C4-2B (cell line): ENCODE measurements around the gene GNG8.

Experiments
- H3K27ac ChIP-seq: fragments of 450-650 bp; 2 replicates; pipeline ENCODE4 v1.5.1; 2017
- ZFX ChIP-seq: fragments of 450-650 bp; IDR thresholded peaks from 2 replicates; pipeline ENCODE4 v1.6.1; 2017
- TF ChIP-seq, protein P1 (sequence below): fragments of 450-650 bp; conservative IDR thresholded peaks from 2 replicates; pipeline ENCODE4 v1.5.1; 2017; ENCODE audit warnings: mild to moderate bottlenecking

GNG8 gene

DNA sequence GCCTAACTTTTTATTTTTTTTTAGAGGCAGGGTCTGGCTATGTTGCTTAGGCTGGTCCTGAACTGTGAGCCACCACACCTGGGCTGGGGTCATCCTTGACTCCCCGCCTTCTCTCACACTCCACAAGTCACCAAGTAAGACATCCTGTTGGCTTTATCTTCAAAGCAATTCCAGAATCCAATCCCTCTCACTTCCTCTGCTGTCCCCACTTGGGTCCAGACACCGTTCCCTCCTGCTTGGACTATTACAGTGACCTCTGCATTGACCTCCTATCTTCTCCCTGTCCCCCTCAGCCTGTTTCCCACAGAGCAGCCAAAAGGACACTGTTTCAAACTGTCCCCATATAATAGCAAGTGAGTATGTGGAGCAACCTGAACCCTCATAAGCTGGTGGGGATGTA lies 4.7 kb upstream of the GNG8 start:
- H3K27ac ChIP-seq: no peak overlapping the region
- TF ChIP-seq ZFX: no peak
- TF ChIP-seq, protein P1, sequence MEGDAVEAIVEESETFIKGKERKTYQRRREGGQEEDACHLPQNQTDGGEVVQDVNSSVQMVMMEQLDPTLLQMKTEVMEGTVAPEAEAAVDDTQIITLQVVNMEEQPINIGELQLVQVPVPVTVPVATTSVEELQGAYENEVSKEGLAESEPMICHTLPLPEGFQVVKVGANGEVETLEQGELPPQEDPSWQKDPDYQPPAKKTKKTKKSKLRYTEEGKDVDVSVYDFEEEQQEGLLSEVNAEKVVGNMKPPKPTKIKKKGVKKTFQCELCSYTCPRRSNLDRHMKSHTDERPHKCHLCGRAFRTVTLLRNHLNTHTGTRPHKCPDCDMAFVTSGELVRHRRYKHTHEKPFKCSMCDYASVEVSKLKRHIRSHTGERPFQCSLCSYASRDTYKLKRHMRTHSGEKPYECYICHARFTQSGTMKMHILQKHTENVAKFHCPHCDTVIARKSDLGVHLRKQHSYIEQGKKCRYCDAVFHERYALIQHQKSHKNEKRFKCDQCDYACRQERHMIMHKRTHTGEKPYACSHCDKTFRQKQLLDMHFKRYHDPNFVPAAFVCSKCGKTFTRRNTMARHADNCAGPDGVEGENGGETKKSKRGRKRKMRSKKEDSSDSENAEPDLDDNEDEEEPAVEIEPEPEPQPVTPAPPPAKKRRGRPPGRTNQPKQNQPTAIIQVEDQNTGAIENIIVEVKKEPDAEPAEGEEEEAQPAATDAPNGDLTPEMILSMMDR: no peak

DNA sequence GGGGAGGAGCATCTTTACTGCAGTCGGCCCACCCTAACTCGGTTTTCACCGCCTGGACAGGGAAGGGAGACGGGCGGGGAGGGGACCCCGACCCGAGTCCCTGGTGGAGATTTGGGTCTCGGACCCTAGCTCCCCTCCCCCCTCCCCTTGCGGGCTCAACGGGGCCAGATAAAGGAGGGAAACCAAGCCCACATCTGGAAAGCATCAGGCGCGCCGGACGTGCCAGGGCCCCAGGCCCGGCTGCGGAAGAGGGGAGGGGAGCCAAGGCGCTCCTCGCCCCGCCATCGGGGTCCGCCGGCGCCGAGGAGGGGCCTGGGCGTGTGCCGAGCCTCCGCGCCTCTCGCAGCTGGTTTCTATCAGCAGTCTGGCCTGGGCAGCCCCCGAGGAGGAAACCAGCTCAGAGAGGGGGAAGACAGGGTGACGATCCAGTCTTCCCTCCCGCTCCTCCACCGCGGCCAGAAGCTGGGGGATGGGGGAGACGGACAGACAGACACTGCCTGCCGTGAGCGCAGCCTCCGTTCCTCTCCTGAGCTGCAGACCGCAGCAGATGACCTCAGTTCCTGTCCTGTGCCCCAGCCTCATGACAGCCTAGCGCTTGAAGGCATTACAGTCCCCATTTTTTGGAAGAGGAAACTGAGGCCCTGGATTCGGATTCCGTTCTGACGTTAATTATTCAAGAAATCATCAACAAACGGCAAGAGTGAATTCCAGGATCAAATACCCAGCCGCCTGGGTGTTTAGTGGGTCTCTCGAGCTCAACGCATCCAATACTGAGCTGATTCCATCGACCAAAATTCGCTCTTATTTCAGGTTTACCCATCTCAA lies 3.6 kb upstream of the GNG8 start:
- TF ChIP-seq, protein P1: no peak
- TF ChIP-seq ZFX: no peak
- no peak overlapping the region for H3K27ac ChIP-seq

DNA sequence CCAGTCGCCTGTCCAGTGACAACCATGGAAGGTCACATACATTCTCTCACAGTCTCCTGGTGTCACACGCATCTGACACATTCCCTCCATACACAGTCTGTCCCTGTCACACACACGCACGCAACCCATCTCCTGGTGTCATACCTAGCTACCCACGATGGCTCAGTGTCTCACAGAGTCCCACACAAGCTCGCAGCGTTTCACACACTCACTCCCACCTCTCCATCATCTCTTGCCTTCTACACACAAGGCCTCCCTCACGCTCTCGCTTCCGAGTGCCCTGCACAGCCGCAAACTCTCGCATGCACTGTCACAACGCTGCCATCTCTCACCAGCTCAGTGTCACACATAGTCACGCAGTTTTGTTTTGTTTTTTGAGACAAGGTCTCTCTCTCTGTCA lies 1.2 kb upstream of the GNG8 start:
- TF ChIP-seq ZFX: no peak
- TF ChIP-seq, protein P1: no peak
- H3K27ac ChIP-seq: no peak overlapping the region

DNA sequence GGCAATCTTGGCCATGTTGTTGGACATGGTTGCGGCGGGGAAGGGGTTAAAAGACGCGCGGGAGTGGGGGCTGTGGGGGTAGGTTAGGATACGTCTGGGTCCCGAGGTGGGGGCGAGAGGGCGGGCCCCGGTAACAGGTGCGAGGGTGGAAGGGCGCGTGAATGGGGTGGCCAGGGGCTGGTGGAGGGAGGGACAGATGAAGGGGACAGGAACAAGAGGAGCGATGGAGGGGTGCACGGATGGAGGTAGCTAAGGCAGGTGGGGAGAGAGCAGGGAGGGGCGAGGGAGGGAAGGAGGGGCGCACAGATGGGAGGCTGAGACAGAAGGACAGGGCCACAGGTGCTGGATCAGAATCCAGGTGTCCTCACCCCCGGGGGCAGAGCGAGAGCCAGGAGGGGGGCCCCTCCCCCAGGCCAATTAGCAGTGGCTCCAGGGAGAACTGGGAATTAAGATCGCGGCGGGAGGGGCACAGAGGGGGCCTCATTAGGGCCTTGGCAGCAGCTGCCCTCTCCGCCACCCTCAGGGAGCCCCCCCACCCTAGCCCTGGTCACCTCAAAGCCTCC lies 1.3 kb downstream of the GNG8 start:
- no peak overlapping the region for H3K27ac ChIP-seq
- no peak for TF ChIP-seq ZFX
- TF ChIP-seq, protein P1: no peak

DNA sequence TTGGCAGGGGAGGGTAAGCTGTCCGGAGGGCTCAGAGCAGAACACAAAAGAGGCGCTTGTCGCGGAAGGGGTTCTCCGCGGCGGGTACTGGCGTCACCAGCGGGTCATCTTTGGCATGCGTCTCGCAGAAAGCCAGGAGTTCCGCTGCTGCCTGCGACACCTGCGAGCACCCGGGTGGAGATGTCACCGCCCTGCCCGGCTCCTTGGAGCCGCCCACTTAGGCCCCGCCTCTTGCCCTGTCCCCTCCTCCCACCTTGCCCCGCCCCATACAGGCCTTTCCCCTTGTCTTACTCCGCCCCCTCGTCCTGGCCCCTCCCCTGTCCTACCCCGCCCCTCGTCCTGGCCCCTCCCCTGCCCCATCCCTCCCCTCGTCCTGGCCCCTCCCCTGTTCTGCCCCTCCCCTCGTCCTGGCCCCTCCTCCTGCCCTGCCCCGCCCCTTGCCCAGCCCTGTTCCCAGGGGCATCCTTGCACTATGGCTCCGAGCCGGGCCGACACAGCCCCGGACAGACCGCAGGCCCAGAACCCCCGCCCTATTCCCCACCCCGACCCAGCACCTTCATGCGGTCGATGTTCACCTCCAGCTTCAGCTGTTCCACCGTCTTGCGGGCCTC lies 1.9 kb downstream of the GNG8 start:
- TF ChIP-seq, protein P1: no peak
- no peak for TF ChIP-seq ZFX
- H3K27ac ChIP-seq: no peak overlapping the region

DNA sequence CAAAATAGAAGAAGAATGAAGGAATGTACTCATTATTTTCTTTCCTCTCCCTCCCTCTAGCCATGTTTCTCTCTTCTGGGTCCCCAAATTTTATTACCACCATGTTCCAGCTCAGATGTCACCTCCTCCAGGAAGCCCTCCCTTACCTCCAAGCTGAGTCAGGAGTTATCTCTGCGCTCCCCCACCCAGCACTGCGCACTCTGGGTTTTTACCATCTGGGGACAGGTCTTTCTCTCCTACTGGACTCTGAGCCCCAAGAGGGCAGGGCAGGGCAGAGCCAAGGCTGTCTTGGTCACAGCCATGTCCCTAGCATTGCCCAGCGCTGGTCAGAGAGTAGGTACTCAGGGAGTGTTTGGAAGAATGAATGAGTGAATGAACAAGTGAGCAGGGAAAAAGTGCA lies 2.9 kb downstream of the GNG8 start:
- H3K27ac ChIP-seq: no peak overlapping the region
- TF ChIP-seq, protein P1: no peak
- no peak for TF ChIP-seq ZFX

DNA sequence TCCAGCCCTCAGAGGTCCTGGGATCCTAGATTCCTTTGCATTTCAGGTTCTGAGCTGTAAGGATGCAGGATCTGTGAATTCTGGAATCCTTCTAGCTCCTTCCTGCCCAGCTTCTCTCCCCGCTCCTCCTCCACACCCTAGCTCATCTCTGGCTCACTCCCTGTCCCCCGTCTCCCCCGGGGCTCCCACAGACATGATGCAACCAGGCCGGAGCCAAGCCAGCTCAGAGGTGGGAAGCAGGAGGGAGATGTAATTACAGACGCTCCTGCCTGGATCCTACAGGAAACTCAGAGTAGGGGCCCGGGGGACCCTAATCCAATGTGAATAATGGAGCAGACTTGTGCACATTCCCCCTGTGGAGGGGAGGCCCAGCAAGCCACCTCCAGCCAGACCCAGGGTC lies 4.5 kb downstream of the GNG8 start:
- TF ChIP-seq, protein P1: no peak
- TF ChIP-seq ZFX: no peak
- H3K27ac ChIP-seq: no peak overlapping the region
